HCT116 (cell line): ENCODE measurements around the gene TNC. TPM values are rescaled to one million over a fixed set of nuclear protein-coding genes. Genes with fewer than 3 reads are reported as not detected.

Experiments
- ATAC-seq: fragments of 200-7000 bp; cut with Tn5 transposase; 2 replicates; pipeline ENCODE4 v1.9.1; 2020; ENCODE audit warnings: mild to moderate bottlenecking, moderate library complexity
- BruUV-seq: library from RNA; stranded (reverse); fragments of 400-500 nt; replicated peaks from 2 replicates; lab custom pipeline; 2021; lab: Mats Ljungman, UMichigan
- CTCF ChIA-PET: fragments of 300-600 bp; sonication (Branson Sonifier 250); formaldehyde crosslinking; loops from one replicate; lab custom pipeline; 2021; ENCODE audit warnings: antibody characterized with exemption; lab: Charles Lee
- POLR2A ChIA-PET: fragments of 300-600, 350-600 bp; sonication (Branson Sonifier 250); formaldehyde crosslinking; loops from one replicate; lab custom pipeline; 2021; ENCODE audit warnings: antibody characterized with exemption; lab: Charles Lee
- RAD21 ChIA-PET, 2 experiments: fragments of 300-600 bp; sonication (Branson Sonifier 250); formaldehyde crosslinking; loops; one replicate each; lab custom pipeline; 2023; ENCODE audit warnings: low total read pairs in 2 of 2; ENCODE audit not compliant: uncharacterized antibody in 2 of 2, unreplicated experiment in 2 of 2, low non-redundant PET in 1 of 2; lab: Charles Lee
- DNase-seq: peaks from one replicate; pipeline ENCODE4 v3.0.0-alpha.2; 2010; ENCODE audit warnings: low read depth, low spot score
- H2AFZ ChIP-seq: fragments of 200-600 bp; shearing (Covaris generic), sonication (generic); 2 replicates; pipeline ENCODE4 v1.6.1; 2017; ENCODE audit warnings: low read depth, mixed run types, mixed read lengths, antibody characterized with exemption, low read length; ENCODE audit not compliant: poor library complexity, severe bottlenecking
- H3K27ac ChIP-seq: 2 replicates; pipeline ENCODE4 v1.5.1; 2012; ENCODE audit warnings: low read depth, low read length
- H3K27me3 ChIP-seq: fragments of 200-600 bp; sonication (generic); 2 replicates; pipeline ENCODE4 v1.6.1; 2016; ENCODE audit warnings: mixed run types, low read length, mixed read lengths; ENCODE audit not compliant: insufficient read depth
- H3K36me3 ChIP-seq, 2 experiments: fragments of 200-500 bp in 1 of 2; fragments of 200-600 bp in 1 of 2; sonication (Bioruptor generic) in 1 of 2; sonication (generic) in 1 of 2; 2 replicates each; pipeline versions ENCODE4 v1.5.1 to v1.6.1; 2014 to 2016; ENCODE audit warnings: low read length in 2 of 2, inconsistent platforms in 1 of 2, mixed read lengths in 1 of 2, mixed run types in 1 of 2; ENCODE audit not compliant: insufficient read depth in 2 of 2, control insufficient read depth in 1 of 2
- H3K4me1 ChIP-seq, 2 experiments: fragments of 200-600 bp in 1 of 2; sonication (generic) in 1 of 2; 2 replicates each; pipeline versions ENCODE4 v1.5.1 to v1.6.1; 2012 to 2017; ENCODE audit warnings: low read length in 2 of 2, inconsistent platforms in 1 of 2, mild to moderate bottlenecking in 1 of 2, mixed read lengths in 1 of 2, mixed run types in 1 of 2, moderate library complexity in 1 of 2; ENCODE audit not compliant: insufficient read depth in 2 of 2, control insufficient read depth in 1 of 2
- H3K4me2 ChIP-seq: fragments of 200-600 bp; sonication (generic); 2 replicates; pipeline ENCODE4 v1.6.1; 2017; ENCODE audit warnings: mixed run types, low read length, mixed read lengths
- H3K4me3 ChIP-seq, 2 experiments: fragments of 200-600 bp in 1 of 2; sonication (generic) in 1 of 2; replicated peaks in 1 of 2; 2 replicates each; pipeline ENCODE4 v1.5.1; 2011 to 2016; ENCODE audit warnings: low read length in 2 of 2, control low read depth in 1 of 2, low read depth in 1 of 2, mild to moderate bottlenecking in 1 of 2, mixed read lengths in 1 of 2, mixed run types in 1 of 2
- H3K79me2 ChIP-seq: fragments of 200-600 bp; sonication (generic); 2 replicates; pipeline ENCODE4 v1.6.1; 2017; ENCODE audit warnings: mild to moderate bottlenecking, mixed run types, low read length, moderate library complexity, mixed read lengths; ENCODE audit not compliant: insufficient read depth
- H3K9ac ChIP-seq: fragments of 200-600 bp; sonication (generic); 2 replicates; pipeline ENCODE4 v1.6.1; 2016; ENCODE audit warnings: low read length, mixed read lengths
- H3K9me2 ChIP-seq: fragments of 200-600 bp; sonication (generic), shearing (Covaris generic); 2 replicates; pipeline ENCODE4 v1.6.1; 2017; ENCODE audit warnings: mixed run types, mild to moderate bottlenecking, moderate library complexity; ENCODE audit not compliant: insufficient read depth
- H3K9me3 ChIP-seq, 2 experiments: fragments of 200-500 bp in 1 of 2; fragments of 200-600 bp in 1 of 2; sonication (Bioruptor generic) in 1 of 2; sonication (generic) in 1 of 2; 2 replicates each; pipeline ENCODE4 v1.6.1; 2014 to 2017; ENCODE audit warnings: low read length in 2 of 2, mixed read lengths in 2 of 2, inconsistent platforms in 1 of 2, low read depth in 1 of 2, mild to moderate bottlenecking in 1 of 2, mixed run types in 1 of 2, moderate library complexity in 1 of 2; ENCODE audit not compliant: control insufficient read depth in 1 of 2, insufficient read depth in 1 of 2
- H4K20me1 ChIP-seq: fragments of 200-600 bp; sonication (generic), shearing (Covaris generic); 2 replicates; pipeline ENCODE4 v1.6.1; 2017; ENCODE audit warnings: mixed run types, mild to moderate bottlenecking, moderate library complexity; ENCODE audit not compliant: insufficient read depth
- CBX3 ChIP-seq: IDR thresholded peaks from 2 replicates; pipeline ENCODE4 v1.6.1; 2012; ENCODE audit warnings: low read depth
- EGR1 ChIP-seq: IDR thresholded peaks from 2 replicates; pipeline ENCODE4 v1.6.1; 2012; ENCODE audit warnings: low read depth
- ELF1 ChIP-seq: IDR thresholded peaks from 2 replicates; pipeline ENCODE4 v1.6.1; 2012; ENCODE audit warnings: low read depth, borderline replicate concordance
- JUND ChIP-seq: IDR thresholded peaks from 2 replicates; pipeline ENCODE4 v1.6.1; 2012
- MAX ChIP-seq: IDR thresholded peaks from 2 replicates; pipeline ENCODE4 v1.6.1; 2012
- POLR2A ChIP-seq: IDR thresholded peaks from 2 replicates; pipeline ENCODE4 v1.7.0; 2011; ENCODE audit warnings: borderline replicate concordance; ENCODE audit not compliant: insufficient read depth, insufficient read length; ENCODE audit errors: extremely low read depth
- POLR2AphosphoS5 ChIP-seq: IDR thresholded peaks from 2 replicates; pipeline ENCODE4 v1.6.1; 2011; ENCODE audit warnings: mild to moderate bottlenecking, low read depth, low read length, moderate library complexity
- RAD21 ChIP-seq: IDR thresholded peaks from 2 replicates; pipeline ENCODE4 v1.6.1; 2012; ENCODE audit warnings: low read depth, mild to moderate bottlenecking
- SIN3A ChIP-seq: IDR thresholded peaks from 2 replicates; pipeline ENCODE4 v1.6.1; 2012; ENCODE audit warnings: low read depth
- SP1 ChIP-seq: IDR thresholded peaks from 2 replicates; pipeline ENCODE4 v1.6.1; 2012; ENCODE audit warnings: low read depth
- ZNF274 ChIP-seq: fragments of 200-500 bp; sonication (Bioruptor generic); IDR thresholded peaks from 2 replicates; pipeline ENCODE4 v1.6.1; 2014; ENCODE audit warnings: mild to moderate bottlenecking, low read depth, low read length, inconsistent platforms
- intact Hi-C: fragments of 100-400 bp; cut with micrococcal nuclease; formaldehyde crosslinking; loops from 2 replicates; pipeline ENCODE4 v1.10.0; 2022
- total RNA-seq: library from RNA; stranded (reverse); gene quantifications from one replicate; pipeline ENCODE4 v1.2.1, GENCODE V29; 2021; ENCODE audit not compliant: unreplicated experiment
- TF ChIP-seq, protein P1 (sequence below): IDR thresholded peaks from 2 replicates; pipeline ENCODE4 v1.6.1; 2012

TNC gene
- total RNA-seq, 1 experiment from 2014 or later = 0.49 TPM

DNA sequence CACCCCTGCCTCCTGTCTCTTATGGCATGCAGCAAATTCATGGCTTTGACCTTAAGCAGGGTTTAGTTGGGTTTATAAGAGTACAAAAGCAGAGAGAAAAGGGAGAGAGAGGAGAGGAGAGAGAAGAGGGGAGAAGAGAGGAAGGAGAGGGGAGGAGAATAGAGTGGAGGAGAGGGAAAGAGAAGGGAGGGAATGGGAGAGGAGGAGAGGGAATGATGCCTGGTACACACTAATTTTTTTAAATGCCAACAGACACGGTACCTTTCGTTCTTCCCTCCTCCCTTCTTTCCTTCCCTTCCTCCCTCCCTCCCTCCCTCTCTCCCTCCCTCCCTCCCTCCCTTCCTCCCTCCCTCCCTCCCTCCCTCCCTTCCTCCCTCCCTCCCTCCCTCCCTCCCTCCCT, 48.7 kb downstream of the TNC start:
- CTCF ChIA-PET = no interaction called here
- Histone ChIP-seq H3K9me3 (no peaks in the 10 kb centered on the region), H3K36me3 (no peaks in the 10 kb centered on the region), H3K4me2 (no peak overlapping the region), H3K79me2 (no peaks in the 10 kb centered on the region), H3K4me3 (no peak overlapping the region), H3K27ac (no peak overlapping the region), H3K4me1 (no peaks in the 10 kb centered on the region), H3K9me2 (no peaks in the 10 kb centered on the region), H2AFZ (no peak overlapping the region), H3K27me3 (peaks cover 8% of the 10 kb centered on the region), H4K20me1 (no peaks in the 10 kb centered on the region), H3K9ac (no peak overlapping the region)
- BruUV-seq = no TSS peak
- RAD21 ChIA-PET = no interaction called here
- DNase-seq = no peak
- POLR2A ChIA-PET = no interaction called here
- no peak for ATAC-seq
- intact Hi-C loops = no loop called here
- TF ChIP-seq MAX (no peak), POLR2A (no peak), RAD21 (no peak), ELF1 (no peak), JUND (no peak), SP1 (no peak), ZNF274 (no peak)
- TF ChIP-seq, protein P1, sequence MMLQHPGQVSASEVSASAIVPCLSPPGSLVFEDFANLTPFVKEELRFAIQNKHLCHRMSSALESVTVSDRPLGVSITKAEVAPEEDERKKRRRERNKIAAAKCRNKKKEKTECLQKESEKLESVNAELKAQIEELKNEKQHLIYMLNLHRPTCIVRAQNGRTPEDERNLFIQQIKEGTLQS = no peak

DNA sequence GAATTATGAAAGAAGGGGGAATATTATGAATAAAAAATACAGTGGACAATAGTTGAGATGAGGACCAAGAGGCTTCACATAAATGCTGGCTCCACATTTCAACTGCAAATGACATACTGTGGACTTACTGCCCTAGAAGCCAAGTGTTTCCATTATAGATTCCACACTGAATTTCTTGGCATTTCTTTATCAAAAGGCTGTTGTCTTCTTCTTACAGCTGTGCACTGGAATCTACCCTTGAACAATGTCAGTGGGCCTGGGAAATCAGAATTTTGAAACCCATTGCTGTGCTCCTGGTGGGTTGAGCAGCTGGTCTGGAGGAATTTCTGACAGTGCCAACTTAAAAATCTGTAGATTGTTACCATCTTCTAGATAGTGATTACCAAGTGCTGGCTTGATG, 49.9 kb downstream of the TNC start:
- Histone ChIP-seq H3K4me3 (no peak overlapping the region), H4K20me1 (no peaks in the 10 kb centered on the region), H3K4me1 (peaks cover 6 to 8% of the 10 kb centered on the region in 2 experiments; a peak in 2 of 4 replicates), H3K79me2 (no peaks in the 10 kb centered on the region), H3K9ac (no peak overlapping the region), H3K36me3 (no peaks in the 10 kb centered on the region), H3K9me2 (no peaks in the 10 kb centered on the region), H3K9me3 (no peaks in the 10 kb centered on the region), H3K27ac (no peak overlapping the region), H3K27me3 (peaks cover 8% of the 10 kb centered on the region), H3K4me2 (no peak overlapping the region), H2AFZ (no peak overlapping the region)
- POLR2A ChIA-PET = no interaction called here
- ATAC-seq (no peak), DNase-seq (no peak)
- CTCF ChIA-PET = no interaction called here
- TF ChIP-seq CBX3 = no peak
- no peak for TF ChIP-seq EGR1
- no peak for TF ChIP-seq SP1
- no peak for TF ChIP-seq SIN3A
- no peak for TF ChIP-seq POLR2AphosphoS5
- RAD21 ChIA-PET = no interaction called here
- no TSS peak for BruUV-seq
- intact Hi-C loops = loop anchor here (1.0 kb wide), 1 partner anchor 12 kb away; no protein-coding TSS in a partner anchor
